Skeletal muscle satellite cell (primary cell): ENCODE results near the gene KDM4C.

Experiments
- H3K27me3 ChIP-seq: 2 replicates; pipeline ENCODE4 v1.7.0; 2013; ENCODE audit warnings: low read length; ENCODE audit not compliant: control insufficient read depth, insufficient read depth
- H3K36me3 ChIP-seq: 2 replicates; pipeline ENCODE4 v1.7.0; 2013; ENCODE audit warnings: mild to moderate bottlenecking, control low read depth, low read length; ENCODE audit not compliant: insufficient read depth
- H3K4me1 ChIP-seq: 2 replicates; pipeline ENCODE4 v1.7.0; 2013; ENCODE audit warnings: low read length; ENCODE audit not compliant: control insufficient read depth, insufficient read depth
- H3K4me2 ChIP-seq: 2 replicates; pipeline ENCODE4 v1.7.0; 2013; ENCODE audit warnings: mild to moderate bottlenecking, low read length
- H3K4me3 ChIP-seq: 2 replicates; pipeline ENCODE4 v1.7.0; 2013; ENCODE audit warnings: low read length
- H3K9ac ChIP-seq: 2 replicates; pipeline ENCODE4 v1.7.0; 2013; ENCODE audit warnings: mild to moderate bottlenecking, low read depth, low read length, moderate library complexity
- H3K9me3 ChIP-seq: replicated peaks from 2 replicates; pipeline ENCODE4 v1.7.0; 2013; ENCODE audit warnings: mild to moderate bottlenecking, control low read depth, low read length

The KDM4C gene

GRCh38 chr9:7195526-7195925 lies 437.8 kb downstream of the KDM4C start:
- no peaks in the 10 kb centered on the region for H3K9me3 ChIP-seq
- no peaks in the 10 kb centered on the region for H3K27me3 ChIP-seq
- no peak overlapping the region for H3K9ac ChIP-seq
- no peaks in the 10 kb centered on the region for H3K4me1 ChIP-seq
- H3K4me3 ChIP-seq = no peak overlapping the region
- no peak overlapping the region for H3K4me2 ChIP-seq
- no peaks in the 10 kb centered on the region for H3K36me3 ChIP-seq

- no peak overlapping the region for H3K9ac ChIP-seq
- no peak overlapping the region for H3K4me3 ChIP-seq
- H3K27me3 ChIP-seq = no peaks in the 10 kb centered on the region
- H3K9me3 ChIP-seq = no peaks in the 10 kb centered on the region
- no peaks in the 10 kb centered on the region for H3K36me3 ChIP-seq
- H3K4me1 ChIP-seq = no peaks in the 10 kb centered on the region
- no peak overlapping the region for H3K4me2 ChIP-seq
These were observed 438.7 kb downstream of the KDM4C start for GRCh38 chr9:7196467-7196866.

GRCh38 chr9:7201196-7201595 lies 443.4 kb downstream of the KDM4C start:
- Histone ChIP-seq H3K36me3 (no peaks in the 10 kb centered on the region), H3K4me3 (no peak overlapping the region), H3K9ac (no peak overlapping the region), H3K4me2 (no peak overlapping the region), H3K27me3 (no peaks in the 10 kb centered on the region), H3K9me3 (no peaks in the 10 kb centered on the region), H3K4me1 (no peaks in the 10 kb centered on the region)

GRCh38 chr9:7205806-7206205 lies 448.0 kb downstream of the KDM4C start:
- Histone ChIP-seq H3K4me1 (no peaks in the 10 kb centered on the region), H3K9ac (no peak overlapping the region), H3K27me3 (peaks cover 7% of the 10 kb centered on the region), H3K36me3 (no peaks in the 10 kb centered on the region), H3K4me2 (no peak overlapping the region), H3K9me3 (no peaks in the 10 kb centered on the region), H3K4me3 (no peak overlapping the region)

GRCh38 chr9:7206221-7206758 lies 448.5 kb downstream of the KDM4C start:
- Histone ChIP-seq H3K4me3 (no peak overlapping the region), H3K27me3 (peaks cover 7% of the 10 kb centered on the region), H3K36me3 (no peaks in the 10 kb centered on the region), H3K9ac (no peak overlapping the region), H3K4me2 (no peak overlapping the region), H3K9me3 (no peaks in the 10 kb centered on the region), H3K4me1 (no peaks in the 10 kb centered on the region)

- H3K4me1 ChIP-seq = no peaks in the 10 kb centered on the region
- no peak overlapping the region for H3K9ac ChIP-seq
- H3K4me3 ChIP-seq = no peak overlapping the region
- peaks cover 19% of the 10 kb centered on the region for H3K27me3 ChIP-seq
- H3K9me3 ChIP-seq = no peaks in the 10 kb centered on the region
- no peaks in the 10 kb centered on the region for H3K36me3 ChIP-seq
- H3K4me2 ChIP-seq = no peak overlapping the region
These were observed 451.4 kb downstream of the KDM4C start for GRCh38 chr9:7209016-7209715.

- no peaks in the 10 kb centered on the region for H3K36me3 ChIP-seq
- H3K9me3 ChIP-seq = no peaks in the 10 kb centered on the region
- peaks cover 19% of the 10 kb centered on the region for H3K27me3 ChIP-seq
- no peaks in the 10 kb centered on the region for H3K4me1 ChIP-seq
- H3K4me3 ChIP-seq = no peak overlapping the region
- no peak overlapping the region for H3K9ac ChIP-seq
- H3K4me2 ChIP-seq = no peak overlapping the region
These were observed 452.2 kb downstream of the KDM4C start for GRCh38 chr9:7209990-7210389.

- peaks cover 19% of the 10 kb centered on the region for H3K27me3 ChIP-seq
- no peak overlapping the region for H3K9ac ChIP-seq
- no peaks in the 10 kb centered on the region for H3K4me1 ChIP-seq
- H3K36me3 ChIP-seq = no peaks in the 10 kb centered on the region
- H3K4me3 ChIP-seq = no peak overlapping the region
- no peak overlapping the region for H3K4me2 ChIP-seq
- H3K9me3 ChIP-seq = no peaks in the 10 kb centered on the region
These were observed 453.3 kb downstream of the KDM4C start for GRCh38 chr9:7210854-7211637.

- Histone ChIP-seq H3K4me2 (no peak overlapping the region), H3K9ac (no peak overlapping the region), H3K9me3 (no peaks in the 10 kb centered on the region)
These were observed 453.9 kb downstream of the KDM4C start for GRCh38 chr9:7211657-7212056.

GRCh38 chr9:7212101-7212500 lies 454.3 kb downstream of the KDM4C start:
- Histone ChIP-seq H3K9me3 (no peaks in the 10 kb centered on the region), H3K4me1 (peaks cover 3% of the 10 kb centered on the region), H3K9ac (no peak overlapping the region), H3K36me3 (no peaks in the 10 kb centered on the region), H3K4me2 (peak overlapping the region; percentile 31), H3K4me3 (no peak overlapping the region), H3K27me3 (peaks cover 19% of the 10 kb centered on the region)

More at GRCh38 chr9:7211657-7212056, 453.9 kb downstream of the KDM4C start:
- Histone ChIP-seq H3K4me1 (peaks cover 3% of the 10 kb centered on the region), H3K27me3 (peaks cover 19% of the 10 kb centered on the region), H3K36me3 (no peaks in the 10 kb centered on the region), H3K4me3 (no peak overlapping the region)

GRCh38 chr9:7216004-7216841 lies 458.4 kb downstream of the KDM4C start:
- Histone ChIP-seq H3K4me2 (no peak overlapping the region), H3K27me3 (peaks cover 12% of the 10 kb centered on the region), H3K9me3 (no peaks in the 10 kb centered on the region), H3K4me3 (no peak overlapping the region), H3K9ac (no peak overlapping the region), H3K4me1 (peaks cover 3% of the 10 kb centered on the region), H3K36me3 (no peaks in the 10 kb centered on the region)
